NCI-H1436 (cell line): Measurements from ENCODE around the gene USP46.

ENCODE experiments used
- DNase-seq: peaks from one replicate; lab custom pipeline; 2025; lab: John Stamatoyannopoulos, UW

USP46 gene

GRCh38 chr4:52655506-52655905, 3.6 kb downstream of the USP46 start:
- DNase-seq: no peak

GRCh38 chr4:52651996-52652672, 7.0 kb downstream of the USP46 start:
- no peak for DNase-seq

- DNase-seq: no peak
Measured at GRCh38 chr4:52648836-52649235, 10.3 kb downstream of the USP46 start.

GRCh38 chr4:52646741-52647140, 12.4 kb downstream of the USP46 start:
- DNase-seq: no peak

- no peak for DNase-seq
Measured at GRCh38 chr4:52646096-52646495, 13.0 kb downstream of the USP46 start.

- no peak for DNase-seq
Measured at GRCh38 chr4:52645300-52645699, 13.8 kb downstream of the USP46 start.

DNA sequence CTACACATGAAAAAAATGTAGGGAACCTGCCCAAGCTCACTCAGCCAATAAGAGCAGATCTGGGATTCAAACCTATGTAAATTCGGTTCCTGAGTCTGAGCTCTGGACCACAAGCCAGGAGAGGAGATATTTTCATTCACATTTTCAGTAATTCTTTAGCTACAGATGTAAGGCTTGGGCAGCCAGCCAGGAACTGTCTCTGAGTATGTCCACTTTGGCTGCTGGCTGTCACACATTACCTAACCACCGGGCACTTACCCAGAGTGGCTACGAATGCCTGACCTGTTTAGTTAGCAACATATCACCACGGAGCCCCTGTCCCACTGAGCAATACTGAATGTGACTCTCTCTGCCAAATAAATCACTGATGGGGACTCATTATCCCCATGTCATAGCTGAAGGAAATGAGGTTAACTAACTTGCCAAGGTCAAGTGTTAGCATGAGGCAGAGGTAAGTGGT, 15.3 kb downstream of the USP46 start:
- DNase-seq: no peak

- DNase-seq: no peak
Measured at GRCh38 chr4:52643190-52643589, 15.9 kb downstream of the USP46 start.

DNA sequence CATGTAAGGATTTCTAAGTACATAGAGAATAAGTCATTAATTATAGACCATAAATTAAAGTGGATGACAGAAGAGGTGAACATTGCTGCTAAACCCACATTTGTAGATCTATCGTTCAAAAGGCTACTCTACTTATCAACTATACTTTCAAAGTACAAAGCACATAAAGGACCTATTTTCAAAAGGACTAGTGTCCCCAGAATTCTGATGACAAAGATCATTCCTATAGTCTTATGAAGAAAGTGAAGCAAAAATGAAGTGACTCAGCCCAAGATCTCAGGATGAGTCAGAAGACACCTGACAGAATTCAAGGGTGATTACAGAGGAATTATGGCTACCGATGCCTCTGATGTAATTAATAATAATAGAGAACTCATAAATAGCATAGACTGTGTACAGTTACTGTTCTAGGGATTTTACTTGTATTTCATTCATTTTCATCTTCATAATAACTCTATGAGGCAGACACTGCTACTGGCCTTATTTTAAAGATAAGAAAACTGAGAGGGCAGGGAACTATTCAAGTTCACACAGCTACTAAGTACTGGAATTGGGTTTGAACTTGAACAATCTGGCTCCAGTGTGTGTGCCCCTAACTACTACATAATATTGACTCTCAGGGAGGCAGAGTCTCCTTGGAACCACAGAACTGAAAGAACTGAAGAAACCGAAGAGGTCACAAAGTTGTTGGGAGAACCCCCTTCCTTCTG, 17.1 kb downstream of the USP46 start:
- DNase-seq: no peak

- no peak for DNase-seq
Measured at GRCh38 chr4:52640808-52641565, 18.1 kb downstream of the USP46 start.

DNA sequence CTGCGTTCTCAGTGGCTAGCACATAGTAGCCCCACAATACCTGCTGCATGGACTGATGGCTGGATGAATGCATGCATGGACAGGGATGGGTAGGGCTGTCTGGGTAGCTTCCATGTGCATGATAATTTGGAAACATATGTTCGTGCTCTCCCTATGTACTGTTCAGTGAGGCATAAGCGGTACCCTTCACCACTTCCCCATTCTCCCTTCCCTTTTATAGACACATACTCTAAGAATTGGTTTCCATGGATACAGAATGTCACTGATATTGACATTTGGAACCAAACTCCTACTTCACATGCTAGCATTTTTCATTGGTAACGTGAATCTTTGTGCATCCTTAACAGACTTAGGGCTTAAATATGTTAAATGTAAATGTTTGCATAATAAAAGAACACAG, 20.4 kb downstream of the USP46 start:
- no peak for DNase-seq

DNA sequence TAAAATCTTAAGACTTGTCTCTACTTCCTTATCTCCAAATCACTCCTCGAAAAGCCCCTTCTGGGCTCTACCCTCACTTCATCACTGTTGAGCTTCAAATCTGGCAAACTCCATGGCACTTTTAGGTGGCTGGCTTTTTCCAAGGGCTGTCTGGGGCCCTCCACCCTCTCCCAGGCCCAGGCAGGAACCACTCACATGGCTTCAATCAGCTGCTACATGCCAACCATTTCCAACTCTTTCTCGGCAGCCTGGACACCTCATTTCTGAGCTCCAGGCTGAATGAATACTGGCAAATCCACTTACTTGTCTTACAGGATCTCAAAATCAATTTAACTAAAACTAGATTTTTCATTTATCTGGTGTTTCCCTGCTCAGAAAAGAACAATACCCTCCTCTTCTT, 22.0 kb downstream of the USP46 start:
- no peak for DNase-seq

GRCh38 chr4:52635560-52635959, 23.5 kb downstream of the USP46 start:
- no peak for DNase-seq

DNA sequence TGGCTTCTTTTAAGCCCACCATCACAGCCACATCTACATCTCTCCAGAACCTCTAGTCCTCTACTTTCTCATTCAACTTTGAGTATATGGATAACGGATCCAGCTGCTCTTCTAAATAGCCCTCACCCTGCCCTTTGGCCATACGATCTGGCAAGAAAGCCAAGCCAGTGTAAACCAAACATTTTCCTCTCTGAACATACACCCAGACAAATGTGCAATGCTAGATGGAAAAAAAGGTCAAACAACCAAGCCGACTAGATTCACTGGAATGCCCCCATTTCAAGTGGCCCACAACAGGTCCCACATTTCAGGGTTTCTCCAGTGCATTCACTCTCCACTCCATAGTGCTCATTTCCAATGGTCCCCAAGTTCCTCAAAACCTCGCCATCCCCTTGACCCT, 24.0 kb downstream of the USP46 start:
- DNase-seq: no peak

GRCh38 chr4:52633846-52634245, 25.3 kb downstream of the USP46 start:
- no peak for DNase-seq

GRCh38 chr4:52628974-52629373, 30.1 kb downstream of the USP46 start:
- DNase-seq: no peak

GRCh38 chr4:52628543-52628942, 30.6 kb downstream of the USP46 start:
- no peak for DNase-seq

DNA sequence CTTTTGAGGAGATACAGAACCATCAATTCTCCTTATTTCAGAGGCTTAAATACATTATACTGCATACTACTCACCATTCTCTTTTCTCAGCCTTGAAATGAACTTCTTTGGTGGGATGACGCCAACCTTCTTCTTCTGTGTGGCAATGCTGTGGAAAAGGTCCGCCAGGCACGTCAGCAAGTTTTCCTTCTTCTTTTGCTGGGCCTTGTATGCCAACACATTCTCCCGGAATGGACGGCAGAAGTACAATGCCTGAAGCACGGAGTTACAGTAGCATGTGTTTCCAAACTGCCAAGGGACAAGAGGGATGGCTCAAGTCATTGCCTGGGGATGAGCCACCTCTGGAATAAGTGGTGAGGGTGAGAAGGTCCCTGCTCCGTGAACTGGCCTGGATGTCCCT, 31.2 kb downstream of the USP46 start:
- DNase-seq: no peak

DNA sequence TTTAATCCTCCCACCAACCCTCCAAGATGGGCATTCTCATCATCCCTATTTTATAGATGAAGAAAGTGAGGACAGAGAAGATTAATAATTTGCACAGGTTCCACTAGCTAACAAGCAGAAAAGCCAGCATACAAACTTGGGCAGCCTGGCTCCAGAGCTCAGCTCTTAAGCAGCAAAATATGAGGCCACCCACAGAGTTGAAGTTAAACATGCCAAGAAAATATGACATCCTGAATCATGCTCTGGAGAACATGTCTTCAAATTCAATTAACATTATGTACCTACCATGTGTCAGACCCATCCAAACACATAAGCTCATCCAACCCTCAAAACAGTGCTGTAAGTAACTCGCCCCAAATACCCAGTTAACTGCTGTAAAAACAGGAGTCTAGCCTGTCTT, 33.9 kb downstream of the USP46 start:
- DNase-seq: no peak

DNA sequence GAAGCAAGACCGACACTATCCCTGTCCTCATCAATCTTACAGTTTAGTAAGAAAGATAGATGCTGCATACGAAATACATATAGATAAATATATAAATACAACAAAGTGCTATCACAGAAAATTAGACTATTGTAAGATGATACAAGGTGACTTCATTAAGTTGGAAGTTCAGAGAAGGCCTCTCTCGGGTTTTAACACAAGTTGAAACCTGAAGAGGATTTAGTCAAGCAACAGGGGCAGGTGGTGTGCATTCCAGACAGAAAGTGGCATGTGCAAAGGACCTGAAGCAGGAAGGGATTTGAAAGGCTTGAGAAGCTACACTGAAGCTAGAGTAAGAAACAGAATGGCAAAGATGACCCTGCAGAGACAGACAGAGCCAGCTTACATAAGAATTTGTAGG, 36.5 kb downstream of the USP46 start:
- no peak for DNase-seq

DNA sequence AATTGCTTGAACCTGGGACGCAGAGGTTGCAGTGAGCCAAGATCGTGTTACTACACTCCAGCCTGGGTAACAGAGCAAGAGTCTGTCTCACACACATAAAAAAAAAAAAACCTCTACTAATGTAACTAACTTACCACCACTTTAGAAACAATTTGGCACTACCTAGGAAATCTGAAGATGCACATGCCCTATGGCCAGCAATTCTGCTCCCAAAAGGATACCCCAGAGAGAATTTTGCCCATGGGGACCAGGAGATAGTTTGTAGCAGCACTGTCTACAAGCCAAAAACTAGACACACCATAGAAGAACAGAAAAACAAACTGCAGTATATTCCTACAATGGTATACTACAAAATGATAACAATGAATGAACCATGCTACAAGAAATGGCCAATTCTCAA, 37.5 kb downstream of the USP46 start:
- DNase-seq: no peak

DNA sequence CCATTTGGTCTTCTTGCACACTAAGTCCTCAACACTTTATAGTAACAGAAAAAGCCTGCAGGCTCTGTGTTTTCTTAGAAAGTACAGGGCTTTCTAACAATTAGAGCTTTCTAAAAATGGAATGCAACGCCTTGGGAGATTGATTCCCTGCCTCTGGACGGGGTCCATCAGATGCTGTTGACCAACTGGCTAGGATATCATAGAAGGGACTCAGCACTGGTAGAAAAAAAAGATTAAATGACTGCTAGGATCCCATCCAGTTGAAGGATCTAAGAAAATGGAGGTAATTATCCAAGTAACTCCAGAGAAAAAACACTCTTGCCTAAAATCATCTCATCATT, 39.5 kb downstream of the USP46 start:
- no peak for DNase-seq
